Kidney (tissue), 14 donors: ENCODE measurements around the gene SNTG2. TPM values are rescaled to one million over a fixed set of nuclear protein-coding genes. Genes with fewer than 3 reads are reported as not detected.
A peak's percentile ranks its signal among the peaks of the same experiment; 100 is the strongest.

Experiments used
- DNase-seq, 5 donors: peaks; one replicate each; pipeline ENCODE4 v3.0.0-alpha.2; 2013 to 2020
- FAIRE-seq: peaks from 2 replicates; lab custom pipeline; 2012; peaks lifted over from hg19 to GRCh38; lab: Jason Lieb, UNC
- H3K27ac ChIP-seq, 2 donors: one replicate each; pipeline ENCODE4 v1.7.0; 2013; ENCODE audit warnings: low read depth in 2 of 2, low read length in 2 of 2, inconsistent platforms in 1 of 2
- H3K27me3 ChIP-seq: one replicate; pipeline ENCODE4 v1.7.1; 2013; ENCODE audit warnings: low read length, inconsistent platforms; ENCODE audit not compliant: control insufficient read depth, insufficient read depth
- H3K36me3 ChIP-seq, 3 donors: one replicate each; pipeline versions ENCODE4 v1.7.0 to v1.7.1; 2013; ENCODE audit warnings: low read length in 3 of 3, control low read depth in 1 of 3, inconsistent platforms in 1 of 3; ENCODE audit not compliant: insufficient read depth in 3 of 3, control insufficient read depth in 2 of 3
- H3K4me1 ChIP-seq, 3 donors: one replicate each; pipeline versions ENCODE4 v1.7.0 to v1.7.1; 2013; ENCODE audit warnings: low read length in 3 of 3, inconsistent platforms in 1 of 3, low read depth in 1 of 3; ENCODE audit not compliant: control insufficient read depth in 2 of 3, insufficient read depth in 2 of 3
- H3K4me3 ChIP-seq, 3 donors: one replicate each; pipeline versions ENCODE4 v1.7.0 to v1.8.1; 2013; ENCODE audit warnings: low read length in 3 of 3, control low read depth in 1 of 3, inconsistent platforms in 1 of 3
- H3K9ac ChIP-seq, 3 donors: one replicate each; pipeline versions ENCODE4 v1.7.0 to v1.7.1; 2013; ENCODE audit warnings: low read length in 3 of 3, control low read depth in 1 of 3, inconsistent platforms in 1 of 3
- H3K9me3 ChIP-seq, 3 donors: one replicate each; pipeline versions ENCODE4 v1.7.0 to v1.7.1; 2013; ENCODE audit warnings: low read length in 3 of 3, control low read depth in 1 of 3, inconsistent platforms in 1 of 3; ENCODE audit not compliant: control insufficient read depth in 2 of 3, insufficient read depth in 1 of 3
- intact Hi-C: fragments of 100-400 bp; cut with DNase I; formaldehyde crosslinking; loops from one replicate; pipeline ENCODE4 v1.11.1; 2022
- polyA plus RNA-seq: library from polyadenylated mRNA; stranded (reverse); fragments of 350-450 nt; fragmentation: Illumina TruSeq; extraction: RNeasy Lipid Tissue Mini Kit (QIAGEN cat#74804); gene quantifications from one replicate; pipeline ENCODE4 v1.2.3, GENCODE V29; 2014; ENCODE audit warnings: low read depth, low replicate concordance; ENCODE audit not compliant: insufficient read depth
- total RNA-seq: library from RNA; stranded (reverse); fragmentation: NEBNext Ultra II Directional; extraction: Animal tissue kit (Norgen Biotek cat#: 25700); gene quantifications from one replicate; pipeline ENCODE4 v1.2.1, GENCODE V29; 2021
- TF ChIP-seq, protein P1 (sequence below): IDR thresholded peaks from 3 replicates; pipeline ENCODE4 v1.5.1; 2012; ENCODE audit warnings: mild to moderate bottlenecking, moderate library complexity, borderline replicate concordance; ENCODE audit not compliant: insufficient read depth; ENCODE audit errors: extremely low read depth
- donor health status: control.
- donor health status: control.
- donor health status: control.
- donor health status: control.
- donor health status: control.
- donor health status: DM: yes; HTN: yes; CAD: no.
- donor health status: Normal renal cell carcinoma (clear cell type).

The SNTG2 gene
- total and polyA plus RNA-seq, 2 donors from 2014 or later: 2.2 TPM; not detected in 1

GRCh38 chr2:959457-959856, 8.8 kb downstream of the SNTG2 start:
- no peak overlapping the region for H3K4me3 ChIP-seq
- no peak overlapping the region for H3K9ac ChIP-seq
- no peaks in the 10 kb centered on the region for H3K27me3 ChIP-seq
- DNase-seq: peak in 1 of 5 donors; percentile 20
- H3K4me1 ChIP-seq: no peaks in the 10 kb centered on the region
- no peaks in the 10 kb centered on the region for H3K9me3 ChIP-seq
- no peak for FAIRE-seq
- H3K36me3 ChIP-seq: no peaks in the 10 kb centered on the region
- TF ChIP-seq, protein P1, sequence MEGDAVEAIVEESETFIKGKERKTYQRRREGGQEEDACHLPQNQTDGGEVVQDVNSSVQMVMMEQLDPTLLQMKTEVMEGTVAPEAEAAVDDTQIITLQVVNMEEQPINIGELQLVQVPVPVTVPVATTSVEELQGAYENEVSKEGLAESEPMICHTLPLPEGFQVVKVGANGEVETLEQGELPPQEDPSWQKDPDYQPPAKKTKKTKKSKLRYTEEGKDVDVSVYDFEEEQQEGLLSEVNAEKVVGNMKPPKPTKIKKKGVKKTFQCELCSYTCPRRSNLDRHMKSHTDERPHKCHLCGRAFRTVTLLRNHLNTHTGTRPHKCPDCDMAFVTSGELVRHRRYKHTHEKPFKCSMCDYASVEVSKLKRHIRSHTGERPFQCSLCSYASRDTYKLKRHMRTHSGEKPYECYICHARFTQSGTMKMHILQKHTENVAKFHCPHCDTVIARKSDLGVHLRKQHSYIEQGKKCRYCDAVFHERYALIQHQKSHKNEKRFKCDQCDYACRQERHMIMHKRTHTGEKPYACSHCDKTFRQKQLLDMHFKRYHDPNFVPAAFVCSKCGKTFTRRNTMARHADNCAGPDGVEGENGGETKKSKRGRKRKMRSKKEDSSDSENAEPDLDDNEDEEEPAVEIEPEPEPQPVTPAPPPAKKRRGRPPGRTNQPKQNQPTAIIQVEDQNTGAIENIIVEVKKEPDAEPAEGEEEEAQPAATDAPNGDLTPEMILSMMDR: no peak
- intact Hi-C loops: no loop called here
- no peak overlapping the region for H3K27ac ChIP-seq

DNA sequence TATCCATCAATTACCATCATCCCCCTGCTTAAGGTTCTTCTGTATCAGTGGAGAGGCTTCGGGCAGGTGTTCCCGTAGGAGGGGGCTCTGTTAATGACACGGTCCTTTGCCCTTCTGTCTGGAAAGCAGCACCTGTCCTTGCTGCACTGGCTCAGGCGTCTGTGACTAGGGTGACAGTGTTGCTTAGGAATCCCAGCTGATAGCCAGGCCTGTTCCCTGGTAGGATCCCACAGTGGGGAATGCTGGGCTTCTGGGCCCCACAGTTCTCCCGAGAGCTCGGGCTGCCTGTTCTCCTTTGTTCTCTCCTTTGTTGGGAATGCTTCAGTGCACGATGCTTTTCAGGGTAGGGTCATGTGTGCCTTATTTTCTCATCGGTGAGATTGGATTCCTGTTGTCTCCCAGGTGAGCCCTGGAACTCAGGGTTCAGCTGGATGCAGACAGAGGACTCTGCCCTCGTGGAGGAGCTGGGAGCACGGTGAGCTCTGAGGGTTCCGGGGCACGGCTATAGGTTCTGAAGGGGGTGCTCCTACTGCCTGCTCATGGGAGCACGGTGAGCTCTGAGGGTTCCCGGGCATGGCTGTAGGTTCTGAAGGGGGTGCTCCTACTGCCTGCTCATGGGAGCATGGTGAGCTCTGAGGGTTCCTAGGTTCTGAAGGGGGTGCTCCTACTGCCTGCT, 9.6 kb downstream of the SNTG2 start:
- Histone ChIP-seq H3K4me1 (no peaks in the 10 kb centered on the region), H3K27ac (no peak overlapping the region), H3K9ac (no peak overlapping the region), H3K4me3 (no peak overlapping the region), H3K9me3 (no peaks in the 10 kb centered on the region), H3K27me3 (no peaks in the 10 kb centered on the region), H3K36me3 (no peaks in the 10 kb centered on the region)
- intact Hi-C loops: no loop called here
- FAIRE-seq (no peak), DNase-seq (peak in 1 of 5 donors; percentile 22)
- TF ChIP-seq, protein P1: no peak

DNA sequence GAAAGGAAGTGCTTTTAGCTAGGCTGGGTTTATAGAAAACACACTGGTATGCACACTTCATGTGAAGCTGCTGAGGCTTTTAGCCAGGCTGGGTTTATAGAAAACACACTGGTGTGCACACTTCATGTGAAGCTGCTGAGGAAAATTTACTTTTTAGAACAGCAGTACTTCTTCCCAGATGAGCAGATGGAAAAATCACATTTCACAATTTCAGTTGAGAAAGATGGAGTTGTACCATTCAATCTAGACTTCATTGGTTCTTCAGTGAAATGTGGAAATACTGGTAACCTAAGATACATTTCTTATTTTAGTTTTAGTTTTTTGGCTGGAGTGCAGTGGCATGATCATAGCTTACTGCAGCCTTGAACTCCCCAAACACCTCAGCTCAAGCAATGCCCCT, 11.1 kb downstream of the SNTG2 start:
- intact Hi-C loops: no loop called here

More for the DNA sequence above, 11.1 kb downstream of the SNTG2 start:
- H3K9me3 ChIP-seq: no peaks in the 10 kb centered on the region
- TF ChIP-seq, protein P1: no peak
- H3K36me3 ChIP-seq: no peaks in the 10 kb centered on the region
- no peak overlapping the region for H3K4me3 ChIP-seq
- no peak overlapping the region for H3K27ac ChIP-seq
- no peak for FAIRE-seq
- no peak for DNase-seq
- H3K27me3 ChIP-seq: no peaks in the 10 kb centered on the region
- H3K4me1 ChIP-seq: no peaks in the 10 kb centered on the region
- no peak overlapping the region for H3K9ac ChIP-seq
